ENCODE results near the gene ESR1.

Gene ESR1

DNA sequence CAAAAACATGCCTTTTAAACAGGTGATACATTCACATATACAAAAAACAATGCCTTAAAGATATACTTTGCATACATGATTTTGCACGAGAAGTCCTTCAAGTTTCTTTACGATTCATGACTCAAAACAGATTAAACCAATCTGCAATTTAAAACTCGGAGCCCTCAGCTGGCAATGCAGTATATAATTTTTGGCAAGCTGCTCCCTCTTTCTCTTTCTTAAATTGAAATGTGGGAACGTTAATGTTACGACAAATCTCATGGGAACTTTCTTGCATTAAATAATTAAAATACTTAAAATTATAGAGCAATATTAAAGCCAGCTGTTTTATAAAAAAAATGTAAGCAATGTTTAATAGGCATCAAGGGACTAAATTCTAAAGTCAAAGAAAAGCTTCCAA is 334.6 kb downstream of the ESR1 start:
- no peaks in the 10 kb centered on the region for H4K20me1 ChIP-seq (ENCODE audit: control insufficient read depth, insufficient read depth, low read depth, low read length)
- H3K27me3 ChIP-seq (ENCODE audit: control insufficient read depth, low read length), result no peaks in the 10 kb centered on the region
- H3K36me3 ChIP-seq (ENCODE audit: control insufficient read depth, low read length), result peaks cover 76% of the 10 kb centered on the region
- H3K79me2 ChIP-seq (ENCODE audit: control insufficient read depth, low read length), result no peaks in the 10 kb centered on the region
- H3K27ac ChIP-seq (ENCODE audit: low read depth, low read length), result no peak overlapping the region
- TF ChIP-seq EZH2phosphoT487 (IDR thresholded peaks at IDR 0.05; ENCODE audit: borderline replicate concordance, low read length), result no peak
- TF ChIP-seq, protein P1, sequence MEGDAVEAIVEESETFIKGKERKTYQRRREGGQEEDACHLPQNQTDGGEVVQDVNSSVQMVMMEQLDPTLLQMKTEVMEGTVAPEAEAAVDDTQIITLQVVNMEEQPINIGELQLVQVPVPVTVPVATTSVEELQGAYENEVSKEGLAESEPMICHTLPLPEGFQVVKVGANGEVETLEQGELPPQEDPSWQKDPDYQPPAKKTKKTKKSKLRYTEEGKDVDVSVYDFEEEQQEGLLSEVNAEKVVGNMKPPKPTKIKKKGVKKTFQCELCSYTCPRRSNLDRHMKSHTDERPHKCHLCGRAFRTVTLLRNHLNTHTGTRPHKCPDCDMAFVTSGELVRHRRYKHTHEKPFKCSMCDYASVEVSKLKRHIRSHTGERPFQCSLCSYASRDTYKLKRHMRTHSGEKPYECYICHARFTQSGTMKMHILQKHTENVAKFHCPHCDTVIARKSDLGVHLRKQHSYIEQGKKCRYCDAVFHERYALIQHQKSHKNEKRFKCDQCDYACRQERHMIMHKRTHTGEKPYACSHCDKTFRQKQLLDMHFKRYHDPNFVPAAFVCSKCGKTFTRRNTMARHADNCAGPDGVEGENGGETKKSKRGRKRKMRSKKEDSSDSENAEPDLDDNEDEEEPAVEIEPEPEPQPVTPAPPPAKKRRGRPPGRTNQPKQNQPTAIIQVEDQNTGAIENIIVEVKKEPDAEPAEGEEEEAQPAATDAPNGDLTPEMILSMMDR (IDR thresholded peaks at IDR 0.05; ENCODE audit: low read depth, low read length, poor library complexity, severe bottlenecking), result no peak
- no peak overlapping the region for H3K4me2 ChIP-seq (ENCODE audit: low read length)
- H3K4me3 ChIP-seq (ENCODE audit: low read length), result no peak overlapping the region
- H3K4me1 ChIP-seq (ENCODE audit: control insufficient read depth, low read length), result no peaks in the 10 kb centered on the region
- H3K9me2 ChIP-seq (replicated peaks; ENCODE audit: control insufficient read depth, low read length), result no peaks in the 10 kb centered on the region
- no peaks in the 10 kb centered on the region for H3K9me3 ChIP-seq (ENCODE audit: control insufficient read depth, insufficient read depth, low read length)
- no peaks in the 10 kb centered on the region for H3F3A ChIP-seq (ENCODE audit: control insufficient read depth, insufficient read depth)

DNA sequence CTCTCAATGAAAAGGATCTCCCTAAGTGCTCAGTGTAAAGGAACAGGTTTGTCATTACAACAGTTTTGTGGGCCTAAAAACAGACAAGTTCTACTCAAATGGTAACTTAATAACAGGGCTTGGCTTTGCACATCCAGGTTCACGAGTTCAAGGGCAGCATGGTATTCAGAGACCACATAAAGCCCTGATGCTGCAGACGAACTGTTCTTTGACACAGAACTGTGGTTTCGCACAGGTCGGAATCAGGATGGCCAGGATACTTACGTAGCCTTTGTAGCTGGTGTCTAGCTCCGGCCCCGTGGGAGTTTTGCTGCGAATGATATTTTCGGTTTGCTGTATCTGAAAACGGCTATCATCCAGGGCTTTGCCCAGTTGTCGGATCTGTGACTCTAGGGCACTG is 335.9 kb downstream of the ESR1 start:
- no peak overlapping the region for H3K27ac ChIP-seq (ENCODE audit: low read depth, low read length)
- no peaks in the 10 kb centered on the region for H3K9me2 ChIP-seq (replicated peaks; ENCODE audit: control insufficient read depth, low read length)
- H4K20me1 ChIP-seq (ENCODE audit: control insufficient read depth, insufficient read depth, low read depth, low read length), result no peaks in the 10 kb centered on the region
- TF ChIP-seq EZH2phosphoT487 (IDR thresholded peaks at IDR 0.05; ENCODE audit: borderline replicate concordance, low read length), result no peak
- TF ChIP-seq, protein P1 (IDR thresholded peaks at IDR 0.05; ENCODE audit: low read depth, low read length, poor library complexity, severe bottlenecking), result no peak
- no peaks in the 10 kb centered on the region for H3K27me3 ChIP-seq (ENCODE audit: control insufficient read depth, low read length)
- no peaks in the 10 kb centered on the region for H3K4me1 ChIP-seq (ENCODE audit: control insufficient read depth, low read length)
- no peaks in the 10 kb centered on the region for H3K79me2 ChIP-seq (ENCODE audit: control insufficient read depth, low read length)
- H3K9me3 ChIP-seq (ENCODE audit: control insufficient read depth, insufficient read depth, low read length), result no peaks in the 10 kb centered on the region
- H3K4me3 ChIP-seq (ENCODE audit: low read length), result no peak overlapping the region
- peaks cover 79% of the 10 kb centered on the region for H3K36me3 ChIP-seq (ENCODE audit: control insufficient read depth, low read length)
- no peaks in the 10 kb centered on the region for H3F3A ChIP-seq (ENCODE audit: control insufficient read depth, insufficient read depth)
- no peak overlapping the region for H3K4me2 ChIP-seq (ENCODE audit: low read length)

DNA sequence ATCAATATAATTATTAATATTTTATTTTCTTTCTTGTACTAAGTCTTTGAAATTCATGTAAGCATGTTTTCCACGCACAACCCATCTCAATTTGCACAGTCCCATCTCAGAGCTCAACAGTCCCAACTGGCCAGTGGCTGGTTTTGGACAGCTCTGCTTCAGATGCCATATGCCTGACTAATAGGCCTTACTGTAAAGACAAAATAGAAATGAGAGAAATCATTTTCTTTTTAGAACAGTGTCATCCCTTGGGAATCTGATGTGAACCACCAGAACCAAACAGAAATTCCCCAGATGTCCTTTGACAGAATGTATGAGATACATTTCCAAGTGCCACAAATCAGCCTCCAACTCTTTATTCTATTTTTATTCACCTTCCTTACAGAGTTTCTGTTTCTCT is 338.9 kb downstream of the ESR1 start:
- Histone ChIP-seq H3K4me2 (ENCODE audit: low read length) (no peak overlapping the region), H3K9me2 (replicated peaks; ENCODE audit: control insufficient read depth, low read length) (no peaks in the 10 kb centered on the region), H3K36me3 (ENCODE audit: control insufficient read depth, low read length) (peaks cover 82% of the 10 kb centered on the region), H3K9me3 (ENCODE audit: control insufficient read depth, insufficient read depth, low read length) (no peaks in the 10 kb centered on the region), H4K20me1 (ENCODE audit: control insufficient read depth, insufficient read depth, low read depth, low read length) (no peaks in the 10 kb centered on the region), H3K4me1 (ENCODE audit: control insufficient read depth, low read length) (no peaks in the 10 kb centered on the region), H3K79me2 (ENCODE audit: control insufficient read depth, low read length) (no peaks in the 10 kb centered on the region), H3K4me3 (ENCODE audit: low read length) (no peak overlapping the region), H3K27ac (ENCODE audit: low read depth, low read length) (no peak overlapping the region), H3K27me3 (ENCODE audit: control insufficient read depth, low read length) (no peaks in the 10 kb centered on the region), H3F3A (ENCODE audit: control insufficient read depth, insufficient read depth) (no peaks in the 10 kb centered on the region)
- TF ChIP-seq, protein P1 (IDR thresholded peaks at IDR 0.05; ENCODE audit: low read depth, low read length, poor library complexity, severe bottlenecking), result no peak
- TF ChIP-seq EZH2phosphoT487 (IDR thresholded peaks at IDR 0.05; ENCODE audit: borderline replicate concordance, low read length), result no peak

DNA sequence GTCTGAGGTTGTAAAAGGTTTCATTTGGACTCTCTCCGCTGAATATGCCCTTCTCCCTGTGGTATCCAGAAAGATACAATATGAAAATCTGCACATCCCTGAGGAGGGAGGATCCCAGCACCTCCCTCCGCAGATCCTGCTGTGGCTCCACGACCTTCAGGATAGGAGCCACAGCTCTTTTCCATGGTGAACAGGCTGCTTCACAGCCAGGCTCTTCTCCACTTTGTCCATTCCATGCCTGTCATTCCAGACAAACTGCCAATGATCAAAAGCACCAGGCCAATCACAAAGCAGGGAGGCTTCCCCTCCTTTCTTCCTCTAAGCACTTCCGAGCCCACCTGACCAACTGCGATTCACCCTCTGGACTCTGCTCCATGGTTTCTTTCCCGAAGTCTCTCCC is 339.8 kb downstream of the ESR1 start:
- Histone ChIP-seq H3K9me3 (ENCODE audit: control insufficient read depth, insufficient read depth, low read length) (no peaks in the 10 kb centered on the region), H3K79me2 (ENCODE audit: control insufficient read depth, low read length) (no peaks in the 10 kb centered on the region), H4K20me1 (ENCODE audit: control insufficient read depth, insufficient read depth, low read depth, low read length) (no peaks in the 10 kb centered on the region), H3K27ac (ENCODE audit: low read depth, low read length) (no peak overlapping the region), H3F3A (ENCODE audit: control insufficient read depth, insufficient read depth) (no peaks in the 10 kb centered on the region), H3K36me3 (ENCODE audit: control insufficient read depth, low read length) (peaks cover 85% of the 10 kb centered on the region), H3K4me2 (ENCODE audit: low read length) (no peak overlapping the region), H3K4me1 (ENCODE audit: control insufficient read depth, low read length) (no peaks in the 10 kb centered on the region), H3K4me3 (ENCODE audit: low read length) (no peak overlapping the region), H3K9me2 (replicated peaks; ENCODE audit: control insufficient read depth, low read length) (no peaks in the 10 kb centered on the region), H3K27me3 (ENCODE audit: control insufficient read depth, low read length) (no peaks in the 10 kb centered on the region)
- TF ChIP-seq EZH2phosphoT487 (IDR thresholded peaks at IDR 0.05; ENCODE audit: borderline replicate concordance, low read length), result no peak
- TF ChIP-seq, protein P1 (IDR thresholded peaks at IDR 0.05; ENCODE audit: low read depth, low read length, poor library complexity, severe bottlenecking), result no peak

Data from DOHH2 (cell line).